ENCODE data around the gene RAB5B. TPM values are rescaled to one million over a fixed set of nuclear protein-coding genes. Genes with fewer than 3 reads are reported as not detected.
"Not testable (repeated sequence)": the region's sequence is repeated elsewhere in the genome, so short reads cannot be mapped to it uniquely, and the experiment has no call there.

The RAB5B gene
- total and polyA plus RNA-seq, 7 donors: 36.8 to 107 (median 92.8) TPM

- Histone ChIP-seq H3K36me3 (ENCODE audit: insufficient read depth in 1 of 2, low read depth in 1 of 2) (peaks cover 5 to 94% of the 10 kb centered on the region in 2 donors), H3K4me3 (no peak overlapping the region), H3K4me1 (peaks cover 4% of the 10 kb centered on the region), H3K27ac (no peak overlapping the region), H3K9me3 (no peaks in the 10 kb centered on the region), H3K27me3 (ENCODE audit: insufficient read depth in 3 of 3, low read length in 2 of 3) (no peaks in the 10 kb centered on the region)
- WGBS, 3 donors: 58 to 72% (median 68%) methylated on average over 2 of the region's 2 CpGs
- no peak for ATAC-seq
- DNase-seq: no peak
- intact Hi-C loops (cut with DNase I): no loop called here
- no peak for TF ChIP-seq CTCF (IDR thresholded peaks at IDR 0.05)
Observed at GRCh38 chr12:55984861-55985260, 11.0 kb downstream of the RAB5B start.

GRCh38 chr12:55985341-55985740, 11.5 kb downstream of the RAB5B start:
- intact Hi-C loops (cut with DNase I): no loop called here
- no peak overlapping the region for H3K27ac ChIP-seq
- peaks cover 4% of the 10 kb centered on the region for H3K4me1 ChIP-seq
- TF ChIP-seq CTCF (IDR thresholded peaks at IDR 0.05): no peak
- ATAC-seq (no peak), DNase-seq (no peak)
- no peaks in the 10 kb centered on the region for H3K9me3 ChIP-seq
- no peaks in the 10 kb centered on the region for H3K27me3 ChIP-seq (ENCODE audit: insufficient read depth in 3 of 3, low read length in 2 of 3)
- peaks cover 5 to 95% of the 10 kb centered on the region in 2 donors for H3K36me3 ChIP-seq (ENCODE audit: insufficient read depth in 1 of 2, low read depth in 1 of 2)
- 77 to 90% (median 77%) methylated on average over 4 of the region's 4 CpGs for WGBS, 3 donors
- no peak overlapping the region for H3K4me3 ChIP-seq

- H3K9me3 ChIP-seq; H3K4me3 ChIP-seq; ATAC-seq; DNase-seq; H3K27me3 ChIP-seq (ENCODE audit: insufficient read depth in 3 of 3, low read length in 2 of 3); H3K4me1 ChIP-seq; intact Hi-C loops (cut with DNase I); H3K27ac ChIP-seq: not testable (repeated sequence)
- H3K36me3 ChIP-seq (ENCODE audit: insufficient read depth in 1 of 2, low read depth in 1 of 2): peaks cover 6 to 95% of the 10 kb centered on the region in 2 donors
- WGBS, 3 donors: 89 to 94% (median 94%) methylated on average over 7 of the region's 7 CpGs
Observed at GRCh38 chr12:55985976-55986375, 12.1 kb downstream of the RAB5B start.

GRCh38 chr12:55991110-55991509, 17.2 kb downstream of the RAB5B start:
- no peaks in the 10 kb centered on the region for H3K27me3 ChIP-seq (ENCODE audit: insufficient read depth in 3 of 3, low read length in 2 of 3)
- DNase-seq: no peak
- no peaks in the 10 kb centered on the region for H3K9me3 ChIP-seq
- 82 to 88% (median 87%) methylated on average over 3 of the region's 3 CpGs for WGBS, 3 donors
- intact Hi-C loops (cut with DNase I): loop anchor here in 1 of 2 donors (10.0 kb wide), 1 partner anchor 114 kb away; the partner anchor contains the start of gene PA2G4
- no peaks in the 10 kb centered on the region for H3K4me1 ChIP-seq
- no peak for TF ChIP-seq CTCF (IDR thresholded peaks at IDR 0.05)
- no peak for ATAC-seq
- H3K4me3 ChIP-seq: no peak overlapping the region
- peaks cover 13 to 94% of the 10 kb centered on the region in 2 donors for H3K36me3 ChIP-seq (ENCODE audit: insufficient read depth in 1 of 2, low read depth in 1 of 2)
- no peak overlapping the region for H3K27ac ChIP-seq

GRCh38 chr12:55993230-55993853, 19.5 kb downstream of the RAB5B start:
- WGBS, 3 donors: 73 to 81% (median 77%) methylated on average over 4 of the region's 4 CpGs
- intact Hi-C loops (cut with DNase I): loop anchor here in 1 of 2 donors (10.0 kb wide), 1 partner anchor 111 kb away; the partner anchor contains the start of gene PA2G4
- Histone ChIP-seq H3K27me3 (ENCODE audit: insufficient read depth in 3 of 3, low read length in 2 of 3) (no peaks in the 10 kb centered on the region), H3K9me3 (no peaks in the 10 kb centered on the region), H3K36me3 (ENCODE audit: insufficient read depth in 1 of 2, low read depth in 1 of 2) (peaks cover 13 to 72% of the 10 kb centered on the region in 2 donors), H3K4me3 (no peak overlapping the region), H3K4me1 (peaks cover 9% of the 10 kb centered on the region), H3K27ac (no peak overlapping the region)
- ATAC-seq (no peak), DNase-seq (no peak)
- no peak for TF ChIP-seq CTCF (IDR thresholded peaks at IDR 0.05)
